ENCODE results near the gene CD99. TPM values are rescaled to one million over a fixed set of nuclear protein-coding genes. Genes with fewer than 3 reads are reported as not detected.
"Not testable (repeated sequence)": the region's sequence is repeated elsewhere in the genome, so short reads cannot be mapped to it uniquely, and the experiment has no call there.

Gene CD99
- total and polyA plus RNA-seq, 8 donors = 176 to 313 (median 247) TPM

GRCh38 chrX:2719774-2720447 is 28.8 kb downstream of the CD99 start:
- no peak for DNase-seq
- intact Hi-C loops (cut with DNase I) = no loop called here
- TF ChIP-seq, protein P1, sequence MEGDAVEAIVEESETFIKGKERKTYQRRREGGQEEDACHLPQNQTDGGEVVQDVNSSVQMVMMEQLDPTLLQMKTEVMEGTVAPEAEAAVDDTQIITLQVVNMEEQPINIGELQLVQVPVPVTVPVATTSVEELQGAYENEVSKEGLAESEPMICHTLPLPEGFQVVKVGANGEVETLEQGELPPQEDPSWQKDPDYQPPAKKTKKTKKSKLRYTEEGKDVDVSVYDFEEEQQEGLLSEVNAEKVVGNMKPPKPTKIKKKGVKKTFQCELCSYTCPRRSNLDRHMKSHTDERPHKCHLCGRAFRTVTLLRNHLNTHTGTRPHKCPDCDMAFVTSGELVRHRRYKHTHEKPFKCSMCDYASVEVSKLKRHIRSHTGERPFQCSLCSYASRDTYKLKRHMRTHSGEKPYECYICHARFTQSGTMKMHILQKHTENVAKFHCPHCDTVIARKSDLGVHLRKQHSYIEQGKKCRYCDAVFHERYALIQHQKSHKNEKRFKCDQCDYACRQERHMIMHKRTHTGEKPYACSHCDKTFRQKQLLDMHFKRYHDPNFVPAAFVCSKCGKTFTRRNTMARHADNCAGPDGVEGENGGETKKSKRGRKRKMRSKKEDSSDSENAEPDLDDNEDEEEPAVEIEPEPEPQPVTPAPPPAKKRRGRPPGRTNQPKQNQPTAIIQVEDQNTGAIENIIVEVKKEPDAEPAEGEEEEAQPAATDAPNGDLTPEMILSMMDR (IDR thresholded peaks at IDR 0.05) = no peak
- H3K4me3 ChIP-seq = no peak overlapping the region
- no peaks in the 10 kb centered on the region for H3K9me3 ChIP-seq
- peaks cover 0 to 98% of the 10 kb centered on the region in 2 donors for H3K36me3 ChIP-seq
- H3K27me3 ChIP-seq = no peaks in the 10 kb centered on the region
- ATAC-seq = no peak
- no peak overlapping the region for H3K27ac ChIP-seq
- no peaks in the 10 kb centered on the region for H3K4me1 ChIP-seq

DNA sequence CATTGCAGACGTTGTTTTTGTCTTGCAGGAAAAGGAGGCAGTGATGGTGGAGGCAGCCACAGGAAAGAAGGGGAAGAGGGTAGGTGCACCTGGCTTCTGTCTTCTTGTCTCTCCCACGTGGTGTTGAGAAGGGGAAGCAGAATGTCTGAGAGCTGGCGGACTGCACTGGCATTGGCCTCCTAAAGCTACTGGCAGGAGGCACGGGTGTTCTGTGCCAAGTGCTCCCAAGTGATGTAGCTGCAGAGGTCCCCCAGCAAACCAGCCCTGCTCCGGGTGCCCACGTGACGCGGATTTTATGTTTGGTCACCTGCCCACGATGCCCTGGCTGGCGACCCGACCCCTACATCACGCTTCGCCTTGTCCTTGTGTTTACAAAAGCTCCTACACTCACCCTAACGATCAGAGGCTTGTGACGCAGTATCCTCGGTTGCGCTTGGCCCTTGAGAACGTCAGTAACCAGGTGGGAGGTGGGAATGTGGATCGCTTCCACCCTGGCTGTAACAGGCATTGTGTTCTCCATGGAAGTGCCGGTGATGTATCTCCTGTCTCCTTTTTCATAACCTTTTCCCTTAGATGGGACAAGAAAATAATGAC is 32.3 kb downstream of the CD99 start:
- ATAC-seq = no peak
- intact Hi-C loops (cut with DNase I) = no loop called here
- Histone ChIP-seq H3K27me3 (no peaks in the 10 kb centered on the region), H3K4me3 (no peak overlapping the region), H3K27ac (no peak overlapping the region), H3K36me3 (peaks cover 0 to 98% of the 10 kb centered on the region in 2 donors), H3K9me3 (no peaks in the 10 kb centered on the region), H3K4me1 (no peaks in the 10 kb centered on the region)
- TF ChIP-seq, protein P1 (IDR thresholded peaks at IDR 0.05) = no peak
- no peak for DNase-seq

DNA sequence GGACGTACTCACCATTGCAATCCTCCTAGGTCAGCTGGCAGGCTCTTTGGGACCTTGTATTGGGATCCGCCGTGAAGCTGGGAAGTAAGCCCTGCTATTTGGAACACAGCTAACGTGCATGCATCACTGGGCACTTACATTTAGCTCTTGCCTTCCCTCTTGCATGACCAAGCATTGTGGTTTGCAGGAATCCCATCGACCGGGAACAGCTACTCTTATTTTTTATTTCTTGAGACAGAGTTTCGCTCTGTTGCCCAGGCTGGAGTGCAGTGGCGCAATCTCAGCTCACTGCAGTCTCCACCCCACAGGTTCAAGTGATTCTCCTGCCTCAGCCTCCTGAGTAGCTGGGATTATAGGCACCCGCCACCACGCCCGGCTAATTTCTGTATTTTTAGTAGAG is 36.2 kb downstream of the CD99 start:
- H3K27me3 ChIP-seq; intact Hi-C loops (cut with DNase I); H3K9me3 ChIP-seq; H3K4me1 ChIP-seq; DNase-seq; ATAC-seq; H3K27ac ChIP-seq; H3K4me3 ChIP-seq: not testable (repeated sequence)
- H3K36me3 ChIP-seq = peaks cover 0 to 97% of the 10 kb centered on the region in 2 donors

DNA sequence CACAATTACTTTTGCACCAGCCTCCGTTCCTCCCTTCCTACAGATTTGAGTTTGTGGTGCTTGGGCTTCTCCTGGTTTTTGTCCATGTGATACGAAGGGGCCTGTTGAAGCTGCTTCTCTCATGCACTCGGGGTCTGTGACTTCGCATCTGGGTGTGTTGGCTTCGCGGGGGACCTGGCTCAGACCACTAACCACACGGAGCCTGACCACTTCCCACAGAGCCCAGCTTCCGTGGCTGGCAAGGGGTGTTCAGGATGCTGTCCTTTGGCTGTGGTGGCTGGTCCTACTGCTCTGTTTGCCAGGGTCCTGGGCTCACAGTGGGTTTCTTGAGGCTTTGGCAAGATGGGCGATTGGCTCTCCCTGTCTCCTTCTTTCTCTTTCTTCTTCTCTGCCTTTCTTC is 41.0 kb downstream of the CD99 start:
- no peak overlapping the region for H3K27ac ChIP-seq
- no peaks in the 10 kb centered on the region for H3K9me3 ChIP-seq
- no peak overlapping the region for H3K4me3 ChIP-seq
- peaks cover 0 to 83% of the 10 kb centered on the region in 2 donors for H3K36me3 ChIP-seq
- DNase-seq (no peak), ATAC-seq (no peak)
- H3K27me3 ChIP-seq = no peaks in the 10 kb centered on the region
- intact Hi-C loops (cut with DNase I) = no loop called here
- no peaks in the 10 kb centered on the region for H3K4me1 ChIP-seq
- TF ChIP-seq, protein P1 (IDR thresholded peaks at IDR 0.05) = no peak

- H3K4me3 ChIP-seq = no peak overlapping the region
- peaks cover 0 to 81% of the 10 kb centered on the region in 2 donors for H3K36me3 ChIP-seq
- H3K9me3 ChIP-seq = no peaks in the 10 kb centered on the region
- intact Hi-C loops (cut with DNase I) = no loop called here
- DNase-seq (no peak), ATAC-seq (no peak)
- H3K4me1 ChIP-seq = no peaks in the 10 kb centered on the region
- TF ChIP-seq, protein P1 (IDR thresholded peaks at IDR 0.05) = no peak
- no peaks in the 10 kb centered on the region for H3K27me3 ChIP-seq
- H3K27ac ChIP-seq = no peak overlapping the region
Measured at GRCh38 chrX:2732649-2733048, 41.6 kb downstream of the CD99 start.

All from left lung (tissue), 10 donors.